Glutamatergic neuron (in vitro differentiated cells): ENCODE data around the gene SLC28A2. TPM values are rescaled to one million over a fixed set of nuclear protein-coding genes. Genes with fewer than 3 reads are reported as not detected.

Experiments
- DNase-seq: peaks from one replicate; pipeline ENCODE4 v3.0.0; 2022
- H3K27ac Mint-ChIP-seq: one replicate; pipeline ENCODE4 v1.8.0; 2020; ENCODE audit warnings: mild to moderate bottlenecking, mixed read lengths, inconsistent platforms; ENCODE audit not compliant: unreplicated experiment
- H3K27me3 Mint-ChIP-seq: one replicate; pipeline ENCODE4 v1.8.0; 2020; ENCODE audit warnings: mild to moderate bottlenecking, moderate library complexity, mixed read lengths, inconsistent platforms; ENCODE audit not compliant: unreplicated experiment
- H3K36me3 Mint-ChIP-seq: one replicate; pipeline ENCODE4 v1.8.0; 2020; ENCODE audit warnings: mild to moderate bottlenecking, mixed read lengths, inconsistent platforms; ENCODE audit not compliant: unreplicated experiment
- H3K4me1 Mint-ChIP-seq: one replicate; pipeline ENCODE4 v1.8.0; 2020; ENCODE audit warnings: mild to moderate bottlenecking, low read depth, mixed read lengths, inconsistent platforms; ENCODE audit not compliant: unreplicated experiment
- H3K4me3 Mint-ChIP-seq: one replicate; pipeline ENCODE4 v1.8.0; 2020; ENCODE audit warnings: mild to moderate bottlenecking, mixed read lengths, inconsistent platforms; ENCODE audit not compliant: unreplicated experiment
- H3K9me3 Mint-ChIP-seq: one replicate; pipeline ENCODE4 v1.8.0; 2020; ENCODE audit warnings: mild to moderate bottlenecking, moderate library complexity, mixed read lengths, inconsistent platforms; ENCODE audit not compliant: unreplicated experiment
- CTCF ChIP-seq: fragments of 200-600 bp; sonication (generic); IDR thresholded peaks from one replicate; pipeline ENCODE4 v1.5.0; 2021; ENCODE audit not compliant: partially characterized antibody, unreplicated experiment
- long read RNA-seq: library from polyadenylated mRNA; unstranded; transcript quantifications from one replicate; pipeline ENCODE4 v2.0.0, GENCODE V29; 2020; ENCODE audit not compliant: unreplicated experiment
- total RNA-seq: library from RNA; stranded (reverse); fragmentation: NEBNext Ultra II Directional; extraction: Animal tissue kit (Norgen Biotek cat#: 25700); gene quantifications from one replicate; pipeline ENCODE4 v1.2.1, GENCODE V29; 2021; ENCODE audit not compliant: unreplicated experiment

The SLC28A2 gene
- total RNA-seq, result not detected
- long read RNA-seq, result 0 reads

- DNase-seq, result no peak
- no peaks in the 10 kb centered on the region for H3K4me1 Mint-ChIP-seq
- H3K4me3 Mint-ChIP-seq, result no peak within 1 kb of the TSS
- H3K36me3 Mint-ChIP-seq, result no peaks in the 10 kb centered on the region
- H3K27me3 Mint-ChIP-seq, result peaks cover 2% of the 10 kb centered on the region
- no peak for TF ChIP-seq CTCF
- no peak within 1 kb of the TSS for H3K27ac Mint-ChIP-seq
- H3K9me3 Mint-ChIP-seq, result no peaks in the 10 kb centered on the region
Observed at GRCh38 chr15:45251888-45252287, at the start of gene SLC28A2. SLC28A2 (plus strand) TSS chr15:45252234; CDS start chr15:45253216, 982 bp downstream.

- H3K27ac Mint-ChIP-seq, result no peak overlapping the region
- no peak for TF ChIP-seq CTCF
- peaks cover 17% of the 10 kb centered on the region for H3K27me3 Mint-ChIP-seq
- no peaks in the 10 kb centered on the region for H3K9me3 Mint-ChIP-seq
- DNase-seq, result no peak
- H3K36me3 Mint-ChIP-seq, result no peaks in the 10 kb centered on the region
- no peak overlapping the region for H3K4me3 Mint-ChIP-seq
- peaks cover 9% of the 10 kb centered on the region for H3K4me1 Mint-ChIP-seq
Observed at GRCh38 chr15:45203182-45203581, 48.9 kb upstream of the SLC28A2 start.

GRCh38 chr15:45205192-45205591 is 46.8 kb upstream of the SLC28A2 start:
- Mint-ChIP-seq H3K4me1 (peaks cover 4% of the 10 kb centered on the region), H3K9me3 (no peaks in the 10 kb centered on the region), H3K4me3 (no peak overlapping the region), H3K27ac (no peak overlapping the region), H3K36me3 (no peaks in the 10 kb centered on the region), H3K27me3 (peaks cover 2% of the 10 kb centered on the region)
- peak; percentile 84 for TF ChIP-seq CTCF
- DNase-seq, result peak; percentile 76

GRCh38 chr15:45212493-45212892 is 39.5 kb upstream of the SLC28A2 start:
- peaks cover 2% of the 10 kb centered on the region for H3K9me3 Mint-ChIP-seq
- TF ChIP-seq CTCF, result no peak
- H3K27ac Mint-ChIP-seq, result no peak overlapping the region
- no peak overlapping the region for H3K4me3 Mint-ChIP-seq
- H3K36me3 Mint-ChIP-seq, result no peaks in the 10 kb centered on the region
- H3K4me1 Mint-ChIP-seq, result no peaks in the 10 kb centered on the region
- no peaks in the 10 kb centered on the region for H3K27me3 Mint-ChIP-seq
- DNase-seq, result no peak

- H3K4me3 Mint-ChIP-seq, result no peak overlapping the region
- no peak for TF ChIP-seq CTCF
- no peaks in the 10 kb centered on the region for H3K9me3 Mint-ChIP-seq
- H3K36me3 Mint-ChIP-seq, result no peaks in the 10 kb centered on the region
- H3K27me3 Mint-ChIP-seq, result no peaks in the 10 kb centered on the region
- no peak overlapping the region for H3K27ac Mint-ChIP-seq
- no peak for DNase-seq
- H3K4me1 Mint-ChIP-seq, result no peaks in the 10 kb centered on the region
Observed at GRCh38 chr15:45221053-45221599, 30.9 kb upstream of the SLC28A2 start.
